ENCODE data around the gene BCL11B. TPM values are rescaled to one million over a fixed set of nuclear protein-coding genes. Genes with fewer than 3 reads are reported as not detected.

Gene BCL11B
- total RNA-seq, 1 donor from 2014 or later, result 2.6 TPM

GRCh38 chr14:99304208-99304607 lies 32.2 kb upstream of the BCL11B start:
- no peak for TF ChIP-seq CTCF (IDR thresholded peaks at IDR 0.05; ENCODE audit: partially characterized antibody, unreplicated experiment)
- H3K27me3 Mint-ChIP-seq (ENCODE audit: unreplicated experiment), result no peaks in the 10 kb centered on the region
- H3K36me3 Mint-ChIP-seq (ENCODE audit: unreplicated experiment), result peaks cover 18% of the 10 kb centered on the region
- H3K4me3 Mint-ChIP-seq (ENCODE audit: unreplicated experiment), result no peak overlapping the region
- no peak overlapping the region for H3K27ac Mint-ChIP-seq (ENCODE audit: unreplicated experiment)
- no peak for DNase-seq
- H3K4me1 Mint-ChIP-seq (ENCODE audit: low read depth, unreplicated experiment), result no peaks in the 10 kb centered on the region
- H3K9me3 Mint-ChIP-seq (ENCODE audit: unreplicated experiment), result peaks cover 8% of the 10 kb centered on the region

DNA sequence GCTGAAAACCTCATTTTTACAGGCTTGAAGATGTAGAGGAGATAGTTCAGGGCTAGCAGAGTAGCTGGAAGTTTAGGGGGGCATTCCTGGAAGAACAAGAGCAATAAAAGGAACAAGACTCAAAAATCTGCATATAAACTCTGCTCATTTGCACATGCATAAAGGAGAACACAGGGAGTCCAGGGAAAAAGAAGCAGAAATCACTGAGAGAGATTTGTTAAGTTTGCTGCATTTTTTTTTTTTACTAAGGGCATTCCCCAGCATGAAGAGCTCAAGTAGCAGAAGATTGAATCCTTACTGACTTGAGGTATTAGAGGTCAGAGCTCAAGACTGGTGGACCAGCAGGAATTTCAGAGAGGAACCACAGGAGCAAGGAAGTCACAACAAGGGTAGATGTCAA lies 28.2 kb upstream of the BCL11B start:
- TF ChIP-seq CTCF (IDR thresholded peaks at IDR 0.05; ENCODE audit: partially characterized antibody, unreplicated experiment), result no peak
- Mint-ChIP-seq H3K9me3 (ENCODE audit: unreplicated experiment) (peaks cover 11% of the 10 kb centered on the region), H3K27me3 (ENCODE audit: unreplicated experiment) (no peaks in the 10 kb centered on the region), H3K36me3 (ENCODE audit: unreplicated experiment) (peaks cover 24% of the 10 kb centered on the region), H3K4me3 (ENCODE audit: unreplicated experiment) (no peak overlapping the region), H3K4me1 (ENCODE audit: low read depth, unreplicated experiment) (no peaks in the 10 kb centered on the region), H3K27ac (ENCODE audit: unreplicated experiment) (no peak overlapping the region)
- no peak for DNase-seq

DNA sequence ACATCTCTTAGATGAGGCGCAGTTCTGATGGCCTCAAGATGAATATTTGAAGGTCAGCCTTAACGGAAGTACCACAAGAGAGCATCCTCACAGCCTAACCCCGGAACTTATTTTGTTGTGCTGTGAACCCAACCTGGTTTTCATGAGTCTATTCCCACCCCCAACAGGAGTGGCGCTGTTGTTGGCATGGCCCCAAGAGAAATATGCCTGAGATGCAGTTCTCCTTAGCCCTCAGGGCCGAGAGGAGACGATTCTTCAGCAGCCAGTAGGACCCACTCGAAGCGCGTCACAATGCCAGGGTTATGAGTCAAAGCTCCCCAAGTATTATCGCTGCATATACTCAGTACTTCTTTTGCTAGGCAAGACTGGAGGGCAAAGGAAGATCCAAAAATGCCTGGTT lies 24.5 kb upstream of the BCL11B start:
- Mint-ChIP-seq H3K27ac (ENCODE audit: unreplicated experiment) (no peak overlapping the region), H3K4me1 (ENCODE audit: low read depth, unreplicated experiment) (no peaks in the 10 kb centered on the region), H3K36me3 (ENCODE audit: unreplicated experiment) (peaks cover 29% of the 10 kb centered on the region), H3K27me3 (ENCODE audit: unreplicated experiment) (no peaks in the 10 kb centered on the region), H3K9me3 (ENCODE audit: unreplicated experiment) (peaks cover 9% of the 10 kb centered on the region), H3K4me3 (ENCODE audit: unreplicated experiment) (no peak overlapping the region)
- TF ChIP-seq CTCF (IDR thresholded peaks at IDR 0.05; ENCODE audit: partially characterized antibody, unreplicated experiment), result no peak
- DNase-seq, result no peak

DNA sequence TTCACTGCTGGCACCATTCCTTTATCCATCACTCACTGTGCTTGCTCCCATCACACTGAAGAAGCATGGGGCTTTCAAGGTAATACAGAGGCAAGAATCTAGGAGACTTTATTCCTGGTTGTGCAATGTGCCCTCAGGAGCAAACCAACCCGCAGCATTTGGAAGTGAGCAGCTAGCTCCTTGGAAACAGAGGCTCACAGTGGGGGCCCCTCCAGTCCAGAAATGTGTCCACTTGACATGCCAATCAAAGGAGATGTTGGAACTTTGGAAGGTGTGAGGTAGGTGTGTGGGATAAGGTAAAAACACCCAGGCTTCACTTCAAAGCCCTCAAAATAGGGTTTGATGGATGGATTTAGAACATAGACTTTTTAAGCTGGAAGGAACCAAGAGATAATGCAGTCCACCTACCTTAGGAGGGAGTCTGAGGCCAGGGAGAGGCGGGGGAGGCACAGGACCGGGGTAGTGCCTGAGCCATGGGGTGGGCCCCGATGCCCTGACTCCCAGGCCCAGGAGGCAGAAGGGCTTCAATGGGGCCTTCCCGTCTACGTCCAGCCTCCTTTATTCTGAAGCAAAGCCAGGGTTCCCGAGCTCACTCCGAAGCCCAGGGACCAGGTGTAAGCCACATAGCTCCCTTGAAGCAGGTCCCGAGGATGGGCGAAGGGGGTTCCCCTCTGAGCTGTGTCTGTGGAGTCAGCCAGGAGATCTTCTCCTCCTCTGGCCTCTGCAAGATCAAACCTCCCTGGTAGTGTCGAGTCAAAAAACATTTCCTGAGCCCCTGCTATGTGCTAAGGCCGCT lies 17.6 kb upstream of the BCL11B start:
- Mint-ChIP-seq H3K9me3 (ENCODE audit: unreplicated experiment) (no peaks in the 10 kb centered on the region), H3K4me3 (ENCODE audit: unreplicated experiment) (no peak overlapping the region), H3K27me3 (ENCODE audit: unreplicated experiment) (peaks cover 6% of the 10 kb centered on the region), H3K36me3 (ENCODE audit: unreplicated experiment) (peaks cover 5% of the 10 kb centered on the region), H3K27ac (ENCODE audit: unreplicated experiment) (no peak overlapping the region), H3K4me1 (ENCODE audit: low read depth, unreplicated experiment) (no peaks in the 10 kb centered on the region)
- no peak for TF ChIP-seq CTCF (IDR thresholded peaks at IDR 0.05; ENCODE audit: partially characterized antibody, unreplicated experiment)
- DNase-seq, result no peak

- peaks cover 5% of the 10 kb centered on the region for H3K36me3 Mint-ChIP-seq (ENCODE audit: unreplicated experiment)
- H3K4me1 Mint-ChIP-seq (ENCODE audit: low read depth, unreplicated experiment), result no peaks in the 10 kb centered on the region
- H3K9me3 Mint-ChIP-seq (ENCODE audit: unreplicated experiment), result no peaks in the 10 kb centered on the region
- no peak overlapping the region for H3K27ac Mint-ChIP-seq (ENCODE audit: unreplicated experiment)
- H3K4me3 Mint-ChIP-seq (ENCODE audit: unreplicated experiment), result no peak overlapping the region
- peaks cover 6% of the 10 kb centered on the region for H3K27me3 Mint-ChIP-seq (ENCODE audit: unreplicated experiment)
- no peak for TF ChIP-seq CTCF (IDR thresholded peaks at IDR 0.05; ENCODE audit: partially characterized antibody, unreplicated experiment)
- DNase-seq, result no peak
Observed at GRCh38 chr14:99288948-99289347, 17.0 kb upstream of the BCL11B start.

Measured in glutamatergic neuron (in vitro differentiated cells).